Activated naive CD8-positive, alpha-beta T cell treated with anti-CD3 and anti-CD28 coated beads, Interleukin-2, amount 50 U/mL, for 24 hours (primary cell): Measurements from ENCODE around the gene CCNL1.

Source experiments
- ATAC-seq: fragments of 150-1000 bp; cut with Tn5 transposase; one replicate; pipeline ENCODE4 v1.10.0; 2021
- DNase-seq: peaks from one replicate; pipeline ENCODE4 v3.0.0; 2021
- H3K27ac Mint-ChIP-seq: one replicate; pipeline ENCODE4 v1.8.0; 2021; ENCODE audit warnings: mild to moderate bottlenecking, mixed read lengths
- H3K27me3 Mint-ChIP-seq: one replicate; pipeline ENCODE4 v1.8.0; 2021; ENCODE audit warnings: mixed read lengths
- H3K36me3 Mint-ChIP-seq: one replicate; pipeline ENCODE4 v1.8.0; 2021; ENCODE audit warnings: low read depth, mixed read lengths
- H3K4me1 Mint-ChIP-seq: one replicate; pipeline ENCODE4 v1.8.0; 2021; ENCODE audit warnings: mixed read lengths
- H3K4me3 Mint-ChIP-seq: one replicate; pipeline ENCODE4 v1.8.0; 2021; ENCODE audit warnings: mild to moderate bottlenecking, moderate library complexity, mixed read lengths
- H3K9me3 Mint-ChIP-seq: one replicate; pipeline ENCODE4 v1.8.0; 2021; ENCODE audit warnings: mixed read lengths

CCNL1 gene

DNA sequence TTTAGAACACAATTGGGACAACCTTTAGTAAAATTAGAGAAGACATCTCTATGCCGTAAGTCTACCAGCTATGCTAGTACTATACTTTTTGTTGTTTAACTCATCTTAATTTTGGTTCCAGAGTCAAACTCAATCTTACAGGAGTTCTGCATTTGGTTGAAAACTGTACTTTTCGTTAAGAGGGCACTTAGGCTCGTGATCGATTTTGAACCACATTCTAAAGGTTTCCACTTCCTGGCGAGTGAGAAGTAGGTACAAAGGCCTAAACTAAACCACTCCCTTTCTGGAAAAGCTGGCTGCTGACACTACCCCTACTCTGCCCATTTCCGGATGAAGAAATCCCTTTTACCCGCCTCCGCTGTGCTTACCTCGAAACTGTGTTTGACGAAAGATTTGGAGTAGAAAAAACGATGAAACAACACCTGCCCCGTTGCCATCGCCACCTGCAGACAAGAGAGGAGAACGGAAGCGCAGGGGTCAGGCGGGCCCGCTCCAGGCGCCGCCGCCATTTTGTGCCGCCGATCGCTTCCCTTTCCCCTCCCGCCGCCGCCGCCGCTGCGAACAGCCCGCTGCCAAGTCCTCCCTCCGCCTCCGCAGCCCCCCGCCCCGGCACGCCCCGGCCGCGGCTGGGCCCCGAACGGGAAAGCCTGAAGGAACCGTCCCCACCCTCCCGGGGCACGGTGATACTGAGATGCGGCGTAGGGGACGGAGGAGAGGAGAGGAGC, 748 bp downstream of the CCNL1 start:
- Mint-ChIP-seq H3K4me3 (peak overlapping the region; percentile 99), H3K36me3 (peaks cover 59% of the 10 kb centered on the region), H3K4me1 (peaks cover 56% of the 10 kb centered on the region), H3K9me3 (no peaks in the 10 kb centered on the region), H3K27ac (peak overlapping the region; percentile 93), H3K27me3 (no peaks in the 10 kb centered on the region)
- DNase-seq (peak; percentile 83), ATAC-seq (peak; percentile 58)

DNA sequence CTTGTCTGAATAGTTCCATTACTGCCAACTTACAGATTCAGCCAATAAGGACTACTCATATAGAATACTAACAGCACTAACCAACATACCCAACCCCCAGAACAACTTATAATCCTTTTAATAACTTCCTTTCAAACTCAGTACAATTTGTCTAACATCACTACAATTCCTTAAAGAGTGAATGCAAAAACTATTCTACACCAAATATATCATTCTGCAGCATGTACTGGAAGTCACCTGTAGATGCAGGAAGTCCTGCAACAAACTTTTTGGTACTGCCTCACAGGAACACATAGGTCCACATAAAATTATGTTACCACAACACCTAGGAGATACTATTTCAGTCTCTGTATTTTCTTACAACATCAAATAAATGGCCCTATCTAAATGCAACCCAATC, 2.1 kb downstream of the CCNL1 start:
- DNase-seq: no peak
- H3K27ac Mint-ChIP-seq: peak overlapping the region; percentile 93
- H3K4me1 Mint-ChIP-seq: peaks cover 68% of the 10 kb centered on the region
- no peaks in the 10 kb centered on the region for H3K9me3 Mint-ChIP-seq
- peak overlapping the region; percentile 99 for H3K4me3 Mint-ChIP-seq
- no peak for ATAC-seq
- no peaks in the 10 kb centered on the region for H3K27me3 Mint-ChIP-seq
- H3K36me3 Mint-ChIP-seq: peaks cover 68% of the 10 kb centered on the region

DNA sequence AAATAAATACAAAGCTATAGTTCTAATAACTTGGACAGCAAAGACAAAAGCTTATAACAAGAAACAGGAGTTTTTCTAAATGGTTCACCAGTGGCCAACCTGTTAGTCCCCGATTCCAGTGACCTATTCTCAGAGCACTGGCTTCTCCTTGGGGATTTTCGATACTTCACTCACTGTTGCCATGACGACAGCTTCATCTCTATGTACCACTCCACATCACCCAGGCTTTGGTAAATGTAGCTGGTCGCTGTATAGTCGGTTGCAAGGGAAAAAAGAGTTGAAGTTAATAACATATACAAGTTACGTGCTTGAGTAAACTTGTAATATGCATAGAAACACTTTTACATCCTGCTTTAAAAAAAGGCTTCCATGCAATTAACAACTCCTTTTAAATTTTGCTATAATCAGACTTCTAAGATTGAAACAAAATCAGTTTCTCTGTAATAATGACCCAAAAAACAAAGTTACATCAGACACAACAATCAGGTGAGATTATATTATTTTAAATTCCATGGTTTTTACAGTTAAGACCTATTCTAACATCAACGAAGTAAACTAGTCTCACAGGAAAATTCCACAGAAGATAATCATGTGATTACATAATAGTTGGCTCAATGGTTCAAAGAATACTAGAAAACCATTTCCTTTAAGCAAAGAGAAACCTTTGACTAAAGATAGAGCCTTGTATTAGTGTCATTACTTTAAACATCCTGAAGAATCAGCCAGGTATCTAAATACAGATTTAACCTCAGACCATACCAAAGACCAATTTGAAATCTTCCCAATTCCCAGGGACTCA, 2.9 kb downstream of the CCNL1 start:
- H3K27ac Mint-ChIP-seq: peak overlapping the region; percentile 93
- H3K9me3 Mint-ChIP-seq: no peaks in the 10 kb centered on the region
- H3K36me3 Mint-ChIP-seq: peaks cover 71% of the 10 kb centered on the region
- no peak for ATAC-seq
- H3K4me3 Mint-ChIP-seq: peak overlapping the region; percentile 99
- no peak for DNase-seq
- H3K4me1 Mint-ChIP-seq: peaks cover 75% of the 10 kb centered on the region
- no peaks in the 10 kb centered on the region for H3K27me3 Mint-ChIP-seq

- no peak for DNase-seq
- ATAC-seq: no peak
- no peak overlapping the region for H3K27ac Mint-ChIP-seq
- no peaks in the 10 kb centered on the region for H3K9me3 Mint-ChIP-seq
- H3K4me1 Mint-ChIP-seq: peaks cover 80% of the 10 kb centered on the region
- H3K36me3 Mint-ChIP-seq: peaks cover 85% of the 10 kb centered on the region
- H3K4me3 Mint-ChIP-seq: peak overlapping the region; percentile 99
- H3K27me3 Mint-ChIP-seq: no peaks in the 10 kb centered on the region
Observed at GRCh38 chr3:157155591-157155990, 4.4 kb downstream of the CCNL1 start.

DNA sequence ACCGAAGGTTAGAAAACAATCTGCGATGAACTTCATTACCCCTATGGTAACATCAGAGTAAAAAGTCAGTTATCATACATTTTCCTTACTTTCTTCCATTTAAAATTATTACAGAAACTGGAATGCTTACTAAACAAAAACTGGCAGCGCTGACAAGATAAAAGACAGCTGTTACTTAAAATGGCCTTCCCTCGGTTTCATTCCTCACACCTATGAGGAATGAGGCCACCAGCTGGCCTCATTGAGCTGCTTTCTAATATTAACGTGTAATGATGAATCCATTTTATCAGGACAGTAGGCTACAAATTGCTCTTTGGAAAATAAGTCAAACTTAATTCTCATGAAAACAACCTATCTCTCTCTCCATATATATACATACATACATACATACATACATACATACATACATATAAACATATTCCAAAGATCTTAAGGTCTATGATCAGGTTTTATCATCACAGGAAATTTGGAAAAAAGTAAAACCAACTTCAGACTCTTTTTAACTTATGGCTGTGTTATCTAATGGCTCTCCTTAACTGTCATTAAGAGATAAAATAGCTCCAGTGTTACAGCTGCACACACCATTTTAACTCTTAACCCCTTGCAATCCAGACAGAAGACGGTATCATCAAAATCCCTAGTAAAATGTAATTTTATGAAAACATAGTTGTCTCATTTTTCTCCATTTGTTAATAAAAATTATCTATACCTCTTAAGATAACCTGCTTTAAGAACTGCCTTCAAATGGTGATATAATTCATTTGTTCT, 5.2 kb downstream of the CCNL1 start:
- no peaks in the 10 kb centered on the region for H3K27me3 Mint-ChIP-seq
- peaks cover 84% of the 10 kb centered on the region for H3K4me1 Mint-ChIP-seq
- ATAC-seq (no peak), DNase-seq (no peak)
- no peaks in the 10 kb centered on the region for H3K9me3 Mint-ChIP-seq
- H3K27ac Mint-ChIP-seq: peak overlapping the region; percentile 70
- peak overlapping the region; percentile 99 for H3K4me3 Mint-ChIP-seq
- peaks cover 91% of the 10 kb centered on the region for H3K36me3 Mint-ChIP-seq

DNA sequence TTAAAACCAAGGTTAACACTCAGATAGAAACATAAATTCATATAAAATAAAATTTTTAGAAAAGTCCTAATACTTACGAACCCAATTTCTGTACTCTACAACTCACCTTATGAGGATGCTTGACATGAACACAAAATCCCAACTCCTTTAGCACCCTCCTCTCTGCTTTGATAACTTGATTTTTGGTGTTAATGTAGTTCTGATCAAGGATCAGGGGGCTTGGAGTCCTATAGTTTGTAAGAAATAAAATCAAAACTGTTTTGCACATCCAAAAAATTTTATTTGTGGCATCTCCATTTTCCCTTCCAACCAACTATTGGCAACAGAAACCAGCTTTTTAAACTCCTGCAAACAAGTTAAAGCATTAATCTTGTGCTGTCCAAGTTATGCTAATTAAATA, 7.0 kb downstream of the CCNL1 start:
- peak overlapping the region; percentile 57 for H3K27ac Mint-ChIP-seq
- H3K4me3 Mint-ChIP-seq: peak overlapping the region; percentile 5
- no peak for DNase-seq
- no peaks in the 10 kb centered on the region for H3K9me3 Mint-ChIP-seq
- ATAC-seq: no peak
- H3K36me3 Mint-ChIP-seq: peaks cover 94% of the 10 kb centered on the region
- H3K27me3 Mint-ChIP-seq: no peaks in the 10 kb centered on the region
- H3K4me1 Mint-ChIP-seq: peaks cover 92% of the 10 kb centered on the region

- H3K27me3 Mint-ChIP-seq: no peaks in the 10 kb centered on the region
- peak overlapping the region; percentile 81 for H3K27ac Mint-ChIP-seq
- H3K36me3 Mint-ChIP-seq: peaks cover 92% of the 10 kb centered on the region
- no peak for DNase-seq
- H3K9me3 Mint-ChIP-seq: no peaks in the 10 kb centered on the region
- no peak overlapping the region for H3K4me3 Mint-ChIP-seq
- no peak for ATAC-seq
- H3K4me1 Mint-ChIP-seq: peaks cover 89% of the 10 kb centered on the region
Observed at GRCh38 chr3:157152438-157152837, 7.5 kb downstream of the CCNL1 start.

GRCh38 chr3:157151627-157152026, 8.3 kb downstream of the CCNL1 start:
- peaks cover 91% of the 10 kb centered on the region for H3K36me3 Mint-ChIP-seq
- no peak overlapping the region for H3K4me3 Mint-ChIP-seq
- peaks cover 81% of the 10 kb centered on the region for H3K4me1 Mint-ChIP-seq
- H3K27me3 Mint-ChIP-seq: no peaks in the 10 kb centered on the region
- peak overlapping the region; percentile 81 for H3K27ac Mint-ChIP-seq
- no peaks in the 10 kb centered on the region for H3K9me3 Mint-ChIP-seq
- no peak for DNase-seq
- no peak for ATAC-seq

- DNase-seq: no peak
- peak; percentile 18 for ATAC-seq
- no peak overlapping the region for H3K4me3 Mint-ChIP-seq
- H3K9me3 Mint-ChIP-seq: no peaks in the 10 kb centered on the region
- H3K27ac Mint-ChIP-seq: peak overlapping the region; percentile 81
- peaks cover 76% of the 10 kb centered on the region for H3K4me1 Mint-ChIP-seq
- H3K36me3 Mint-ChIP-seq: peaks cover 88% of the 10 kb centered on the region
- H3K27me3 Mint-ChIP-seq: no peaks in the 10 kb centered on the region
Observed at GRCh38 chr3:157151151-157151550, 8.8 kb downstream of the CCNL1 start.

DNA sequence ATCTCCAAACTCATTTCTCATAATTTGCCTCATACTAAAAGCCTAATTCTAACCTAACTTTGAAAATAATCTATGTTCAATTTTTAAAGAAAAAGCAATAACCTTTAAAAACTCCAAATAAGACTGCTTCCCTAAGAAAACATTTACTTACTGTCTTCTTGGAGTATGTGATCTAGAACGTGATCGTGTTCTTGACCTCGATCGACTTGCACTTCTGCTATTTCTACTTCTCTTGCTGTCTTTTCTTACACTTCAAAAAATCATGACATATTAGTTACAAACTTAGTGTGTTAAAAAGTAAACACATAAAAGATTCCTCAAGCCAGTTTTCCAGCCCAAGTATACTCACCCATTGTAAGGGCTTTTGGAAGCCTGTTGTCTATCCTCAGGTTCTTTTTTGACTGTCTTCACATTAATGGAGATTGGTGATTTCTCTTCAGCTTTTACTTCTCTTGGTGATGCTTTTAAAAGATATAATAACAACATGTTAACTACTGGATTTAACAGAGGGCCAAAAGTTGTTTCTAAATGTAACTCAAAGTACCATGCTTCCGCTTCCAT, 10.7 kb downstream of the CCNL1 start:
- peak overlapping the region; percentile 69 for H3K27ac Mint-ChIP-seq
- no peak overlapping the region for H3K4me3 Mint-ChIP-seq
- peaks cover 60% of the 10 kb centered on the region for H3K4me1 Mint-ChIP-seq

DNA sequence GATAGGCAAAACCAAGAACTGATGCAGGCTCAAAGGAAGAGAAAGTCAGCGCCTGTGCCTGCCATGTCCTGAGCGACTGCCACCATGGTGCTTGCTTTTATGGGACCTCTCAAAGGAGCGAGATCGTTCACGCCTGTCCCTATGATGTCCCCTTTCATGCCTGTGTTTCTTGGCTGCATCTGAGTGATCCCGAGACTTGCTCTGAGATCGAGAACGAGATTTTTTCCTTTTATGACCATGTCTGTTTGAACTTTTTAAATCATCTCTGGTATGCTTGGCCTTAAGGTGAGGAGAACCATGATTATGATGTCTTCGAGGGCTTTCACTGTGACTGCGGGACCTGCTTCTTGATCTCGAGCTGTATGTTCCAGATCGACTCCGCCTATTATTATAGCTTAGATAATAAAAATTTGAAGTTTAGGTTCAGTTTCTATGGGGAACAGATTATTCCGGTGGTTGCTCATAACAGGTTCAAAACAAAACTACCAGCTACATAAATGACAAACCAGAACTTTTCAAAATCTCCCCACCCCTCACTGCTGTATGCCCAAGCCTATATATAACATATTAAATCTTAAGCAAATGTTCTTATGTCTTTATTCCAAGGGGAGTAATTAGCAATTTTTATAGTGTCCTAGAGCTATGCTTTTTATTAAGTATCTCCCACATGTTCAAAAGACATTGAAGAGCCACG, 11.6 kb downstream of the CCNL1 start:
- Mint-ChIP-seq H3K4me1 (peaks cover 52% of the 10 kb centered on the region), H3K4me3 (no peak overlapping the region), H3K36me3 (peaks cover 77% of the 10 kb centered on the region), H3K27ac (peak overlapping the region; percentile 69), H3K27me3 (no peaks in the 10 kb centered on the region), H3K9me3 (no peaks in the 10 kb centered on the region)
- DNase-seq (no peak), ATAC-seq (peak; percentile 33)

More for the DNA sequence above, 10.7 kb downstream of the CCNL1 start:
- ATAC-seq: no peak
- Mint-ChIP-seq H3K27me3 (no peaks in the 10 kb centered on the region), H3K9me3 (no peaks in the 10 kb centered on the region), H3K36me3 (peaks cover 83% of the 10 kb centered on the region)
- DNase-seq: no peak

DNA sequence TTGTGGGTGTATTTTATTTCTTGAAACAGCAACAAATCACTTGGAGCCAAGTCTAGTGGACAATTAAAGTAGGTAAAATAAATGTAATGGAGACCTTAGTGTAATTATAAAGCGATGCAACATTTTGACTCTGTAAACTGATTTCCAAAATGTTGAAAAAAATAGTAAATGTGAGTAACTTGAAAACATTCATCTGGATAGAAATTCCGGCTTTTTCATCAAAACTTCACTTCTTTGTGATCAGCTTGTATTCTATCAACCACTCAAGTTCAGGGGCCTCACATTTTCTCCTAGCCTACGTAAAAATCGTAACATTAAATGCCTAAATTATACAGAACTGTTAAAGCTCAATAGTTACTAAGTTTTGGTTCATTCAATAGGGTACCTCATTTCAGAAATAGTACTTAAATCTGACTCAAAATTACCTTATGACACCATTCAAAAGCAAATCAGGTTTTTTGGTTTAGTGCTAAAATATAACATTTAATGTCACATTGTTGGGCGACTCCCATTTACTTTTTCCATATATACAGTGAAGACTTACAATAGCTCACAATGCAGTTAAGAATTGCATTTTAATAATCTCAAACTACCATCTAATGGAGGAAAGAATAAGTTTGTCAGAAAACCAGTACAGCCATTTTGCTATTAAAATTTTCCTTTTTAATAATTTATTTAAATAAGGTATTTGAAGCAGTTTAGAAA, 12.7 kb downstream of the CCNL1 start:
- peaks cover 68% of the 10 kb centered on the region for H3K36me3 Mint-ChIP-seq
- no peaks in the 10 kb centered on the region for H3K9me3 Mint-ChIP-seq
- no peak overlapping the region for H3K4me3 Mint-ChIP-seq
- no peaks in the 10 kb centered on the region for H3K27me3 Mint-ChIP-seq
- ATAC-seq (no peak), DNase-seq (no peak)
- H3K27ac Mint-ChIP-seq: peak overlapping the region; percentile 62
- peaks cover 45% of the 10 kb centered on the region for H3K4me1 Mint-ChIP-seq

DNA sequence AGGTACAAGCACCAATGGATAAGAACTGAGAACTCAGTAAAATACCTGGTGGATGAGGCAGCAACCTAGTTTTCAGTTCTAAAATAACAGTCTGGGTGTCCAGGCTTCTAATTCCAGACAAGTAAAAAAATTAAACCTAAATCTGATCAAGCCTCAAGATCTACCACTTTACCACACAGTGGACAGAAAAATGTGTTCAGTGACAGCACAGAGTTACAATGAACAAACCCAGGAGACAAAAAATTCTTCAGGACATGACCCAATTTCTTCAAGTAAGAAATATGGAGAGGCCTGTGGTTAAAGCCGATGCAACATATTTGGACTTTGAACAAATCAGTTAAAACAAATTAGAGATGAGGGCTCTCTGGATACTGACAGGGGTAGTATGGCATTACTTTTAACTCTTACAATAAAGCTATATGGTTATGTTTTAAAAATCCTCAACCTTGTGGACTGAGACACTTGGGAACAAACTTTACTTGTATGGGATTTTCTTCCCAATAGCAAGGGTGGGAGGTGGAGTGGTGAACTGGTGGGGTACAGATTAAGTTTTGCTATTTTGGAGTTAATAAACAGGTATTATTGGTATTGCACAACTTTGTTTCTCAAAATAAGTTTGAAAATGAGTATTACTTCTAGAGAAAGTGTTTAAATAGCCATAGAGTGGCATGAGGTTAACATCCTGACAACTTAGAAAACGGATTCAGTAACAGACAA, 14.2 kb downstream of the CCNL1 start:
- H3K36me3 Mint-ChIP-seq: peaks cover 56% of the 10 kb centered on the region
- no peak overlapping the region for H3K4me3 Mint-ChIP-seq
- no peaks in the 10 kb centered on the region for H3K27me3 Mint-ChIP-seq
- H3K9me3 Mint-ChIP-seq: no peaks in the 10 kb centered on the region
- ATAC-seq: no peak
- peaks cover 32% of the 10 kb centered on the region for H3K4me1 Mint-ChIP-seq
- DNase-seq: no peak
- peak overlapping the region; percentile 77 for H3K27ac Mint-ChIP-seq
